Measurements from ENCODE around the gene PARD3B. TPM values are rescaled to one million over a fixed set of nuclear protein-coding genes. Genes with fewer than 3 reads are reported as not detected.

PARD3B gene
- total RNA-seq, 1 donor from 2014 or later = 21.7 TPM

DNA sequence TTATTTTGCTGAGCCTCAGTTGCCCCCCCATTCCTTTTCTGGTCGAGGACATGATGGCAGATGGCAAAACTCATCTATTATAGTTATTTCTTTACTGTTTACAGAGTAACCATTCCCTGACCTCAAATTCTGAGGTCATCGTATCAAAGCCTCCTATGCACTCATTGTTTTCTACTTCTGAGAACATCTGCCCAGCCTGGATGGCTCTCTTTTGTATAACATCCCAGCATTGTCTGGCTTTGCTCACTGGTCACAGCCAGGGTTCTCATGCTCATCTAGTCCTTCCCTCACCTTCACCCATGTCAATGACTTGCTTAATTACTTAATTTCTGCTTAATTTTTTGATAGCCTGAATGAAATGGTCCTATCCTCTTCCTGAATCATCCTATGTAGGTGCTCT lies 472.1 kb downstream of the PARD3B start:
- DNase-seq = no peak

DNA sequence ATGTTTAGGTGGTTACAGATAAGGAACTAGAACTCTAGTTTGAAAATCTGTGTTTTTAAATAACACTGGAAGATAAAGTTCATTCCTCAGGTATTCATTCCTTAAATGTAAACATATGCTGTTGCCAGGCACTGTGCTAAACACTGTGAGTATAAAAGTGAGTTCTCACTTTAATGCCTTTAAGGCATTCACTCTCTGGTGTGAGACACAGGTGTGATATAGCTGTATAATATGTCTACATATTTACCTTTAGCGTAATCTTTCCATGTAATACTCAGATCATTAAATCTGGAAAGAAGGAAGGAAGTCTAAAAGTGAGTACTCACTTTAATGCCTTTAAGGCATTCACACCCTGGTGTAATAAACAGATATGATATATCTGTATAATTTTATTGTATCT lies 472.6 kb downstream of the PARD3B start:
- DNase-seq = no peak

DNA sequence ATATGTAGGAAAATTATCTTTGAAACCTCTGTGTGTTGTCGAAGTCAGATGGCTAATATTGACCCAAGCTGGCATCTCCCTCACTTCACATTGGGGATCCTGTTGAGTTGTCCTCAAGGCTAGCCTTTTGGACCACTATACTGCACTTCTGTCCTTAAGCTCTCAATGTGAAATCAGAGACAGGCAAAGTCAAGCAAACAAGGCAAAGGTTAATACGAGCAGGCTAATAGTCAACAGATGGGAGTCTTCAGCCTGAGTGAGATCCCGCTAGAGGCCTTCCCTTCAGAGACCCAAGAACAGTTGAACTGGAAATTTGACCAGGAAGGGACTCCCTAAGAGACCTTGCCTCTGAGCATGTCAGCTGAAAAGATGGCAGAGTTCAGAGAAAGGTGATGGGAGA lies 475.4 kb downstream of the PARD3B start:
- no peak for DNase-seq

DNA sequence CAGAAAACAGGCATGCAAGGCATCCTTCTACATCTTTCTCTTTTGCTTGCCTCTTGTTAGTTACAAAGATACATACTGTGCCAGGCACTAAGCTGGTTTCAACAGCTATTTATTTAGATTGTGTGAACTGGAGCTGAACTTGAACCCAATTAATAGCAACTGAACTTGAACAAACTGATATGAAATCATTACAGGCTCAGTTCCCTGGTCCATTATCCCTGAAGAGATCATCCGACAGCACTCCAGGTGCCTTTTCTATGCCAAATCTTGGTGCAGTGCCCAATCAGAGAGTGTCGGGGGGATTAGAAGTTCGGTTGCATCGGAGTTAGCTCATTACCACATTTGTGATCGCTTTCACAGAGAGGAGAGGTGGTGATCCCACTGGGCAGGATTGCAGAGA lies 477.6 kb downstream of the PARD3B start:
- no peak for DNase-seq

DNA sequence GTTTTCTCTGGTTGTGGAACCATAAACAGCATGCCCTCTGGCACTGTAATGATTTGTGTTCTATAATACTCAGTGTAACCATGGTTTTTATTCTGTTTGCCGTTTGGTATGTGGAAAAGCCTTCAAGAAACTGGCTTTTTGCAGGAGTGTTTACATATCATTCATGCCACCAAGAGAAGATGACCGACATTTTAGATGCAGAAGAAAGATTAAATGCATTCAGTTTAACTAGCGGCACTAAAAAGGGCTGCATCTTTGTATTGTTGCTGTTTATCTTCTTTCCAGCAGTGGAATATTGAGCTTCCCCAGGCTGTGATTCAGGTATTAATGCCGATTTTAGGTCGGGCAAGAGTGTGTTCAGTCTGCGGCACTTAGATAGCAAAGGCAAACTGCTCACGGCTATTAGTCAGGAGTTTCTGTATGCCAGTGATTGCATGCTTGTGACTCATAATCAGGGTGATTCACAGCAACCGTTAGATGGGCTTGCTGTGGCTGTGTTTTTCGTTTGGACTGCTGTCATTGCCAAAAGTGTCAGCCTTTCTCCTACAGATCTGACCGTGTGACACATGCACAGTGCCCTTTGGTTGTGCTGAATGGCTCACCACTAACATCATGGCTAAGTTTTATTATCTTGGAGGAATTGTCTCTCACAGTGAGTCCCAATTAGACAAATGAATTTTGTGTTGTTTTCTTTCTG lies 479.7 kb downstream of the PARD3B start:
- DNase-seq = no peak

DNA sequence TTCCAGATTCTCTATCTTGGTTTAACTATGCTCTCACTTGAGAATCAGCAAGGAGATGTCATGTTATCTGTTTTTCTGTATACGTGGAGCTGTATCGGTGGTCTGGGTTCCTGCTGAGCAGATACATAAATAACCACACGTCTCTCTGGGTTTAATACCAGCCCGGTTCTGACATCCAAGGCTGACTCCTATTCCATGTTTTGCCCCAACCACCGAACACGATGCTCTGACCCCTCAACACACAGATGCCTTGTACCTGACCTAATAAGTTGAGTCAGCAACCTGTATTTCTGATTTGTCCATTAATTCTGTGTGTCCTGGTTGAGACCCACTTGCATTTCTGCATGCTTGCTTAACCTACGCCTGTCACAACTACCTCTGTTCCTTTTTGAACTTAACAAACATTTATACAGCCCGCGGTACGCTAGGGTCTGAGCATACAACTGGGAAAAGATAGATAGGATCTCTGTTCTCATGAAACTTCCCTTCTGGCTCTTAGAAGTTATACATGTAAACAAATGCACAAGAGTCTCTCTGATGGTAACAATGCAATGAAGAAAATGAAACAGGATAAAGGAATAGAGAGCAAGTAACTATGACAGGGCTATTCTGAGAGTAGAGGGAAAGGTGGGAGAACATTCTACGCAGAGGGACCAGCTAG lies 480.4 kb downstream of the PARD3B start:
- DNase-seq = no peak

DNA sequence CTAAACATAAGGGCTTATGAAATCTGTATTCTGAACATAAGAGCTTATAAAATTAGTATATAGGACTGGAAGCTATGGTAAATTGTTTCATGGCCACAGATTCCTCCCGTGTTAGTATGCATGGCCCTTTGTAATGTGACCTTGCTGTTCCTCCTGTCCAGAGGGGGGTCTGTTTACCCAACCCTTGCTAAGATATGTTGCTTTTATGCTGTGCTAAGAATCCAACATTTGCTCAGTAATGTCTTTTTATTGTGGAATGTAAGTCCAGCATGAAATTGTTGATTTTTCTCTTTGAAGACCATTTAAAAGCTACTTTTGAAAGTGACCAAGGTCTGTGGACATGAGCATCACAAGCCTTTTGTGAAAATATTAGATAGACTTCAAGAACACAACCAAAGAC lies 485.4 kb downstream of the PARD3B start:
- DNase-seq = no peak

DNA sequence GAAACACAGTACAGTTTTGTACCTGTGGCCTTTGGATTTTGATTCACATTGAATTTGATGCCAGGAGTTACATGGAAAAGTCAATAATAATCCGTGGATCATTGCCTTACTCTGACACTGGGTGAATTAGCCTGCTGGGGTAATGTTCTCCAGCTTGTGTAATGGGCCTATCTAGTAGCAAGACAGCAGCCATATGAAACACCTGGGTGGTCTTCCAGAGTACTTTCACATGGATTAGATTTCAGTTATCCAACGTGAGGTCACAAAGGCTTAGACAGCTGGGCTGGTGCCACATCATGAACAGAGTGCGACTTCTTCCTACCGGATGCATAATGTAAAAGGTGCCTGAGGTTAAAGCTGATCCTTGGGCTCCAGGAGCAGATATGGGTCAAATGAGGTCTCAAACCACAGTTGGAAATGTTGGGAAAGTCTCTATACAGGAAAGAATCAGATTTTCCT lies 486.8 kb downstream of the PARD3B start:
- DNase-seq = no peak

DNA sequence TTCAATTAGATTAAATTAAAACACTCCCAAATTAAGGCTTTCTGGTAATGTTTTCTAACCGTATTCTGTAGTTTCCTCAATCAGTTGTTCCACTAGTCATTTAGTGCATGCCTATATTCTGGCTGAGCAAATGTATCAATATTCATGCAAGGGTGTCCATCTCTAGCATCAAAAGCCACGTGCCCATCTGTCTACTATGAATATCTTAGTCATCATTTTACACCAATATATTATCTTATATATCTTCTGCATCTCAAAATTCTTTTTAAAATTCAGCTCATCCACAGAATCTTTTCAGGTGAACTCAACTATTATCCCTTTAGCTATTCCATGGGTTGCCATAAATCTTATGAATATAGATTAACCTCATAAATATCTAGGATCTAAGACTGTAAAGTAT lies 488.2 kb downstream of the PARD3B start:
- no peak for DNase-seq

DNA sequence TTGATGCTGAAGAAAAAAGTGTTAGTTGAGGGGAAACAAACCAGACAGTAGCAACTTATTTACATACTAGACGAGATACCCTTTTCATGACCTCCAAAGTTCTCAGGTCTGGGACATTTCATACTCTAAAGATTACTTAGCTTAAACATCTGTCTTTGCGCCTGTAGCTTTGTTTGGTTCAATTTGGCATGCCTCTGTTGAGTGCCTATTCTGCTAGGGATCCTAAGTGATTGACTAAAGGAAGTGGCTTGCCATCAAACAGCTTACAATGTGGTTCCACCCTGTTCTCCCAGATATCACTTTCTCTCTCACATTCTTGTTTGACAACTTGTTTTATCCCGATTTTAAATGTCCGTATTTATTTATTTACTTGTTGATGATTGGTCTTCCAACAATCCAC lies 488.8 kb downstream of the PARD3B start:
- DNase-seq = no peak

DNA sequence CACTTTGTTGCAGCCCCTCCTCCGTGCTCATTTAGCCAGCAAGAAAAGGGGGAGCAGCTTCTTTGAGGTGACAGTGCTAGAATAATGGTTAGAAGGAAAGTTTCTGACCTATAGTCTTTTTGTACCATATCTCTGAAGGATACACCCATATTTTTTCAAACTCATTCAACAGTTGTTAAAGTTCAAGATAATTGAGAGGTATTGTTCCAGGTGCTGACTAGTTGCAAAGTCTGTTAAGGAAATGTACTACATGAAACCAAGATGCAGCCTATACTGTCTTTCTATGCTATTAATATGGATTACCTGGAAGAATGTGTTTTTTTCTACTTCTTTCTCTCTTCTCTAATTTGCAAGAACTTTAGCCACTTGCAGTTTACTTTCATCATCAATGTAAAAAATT lies 495.0 kb downstream of the PARD3B start:
- no peak for DNase-seq

DNA sequence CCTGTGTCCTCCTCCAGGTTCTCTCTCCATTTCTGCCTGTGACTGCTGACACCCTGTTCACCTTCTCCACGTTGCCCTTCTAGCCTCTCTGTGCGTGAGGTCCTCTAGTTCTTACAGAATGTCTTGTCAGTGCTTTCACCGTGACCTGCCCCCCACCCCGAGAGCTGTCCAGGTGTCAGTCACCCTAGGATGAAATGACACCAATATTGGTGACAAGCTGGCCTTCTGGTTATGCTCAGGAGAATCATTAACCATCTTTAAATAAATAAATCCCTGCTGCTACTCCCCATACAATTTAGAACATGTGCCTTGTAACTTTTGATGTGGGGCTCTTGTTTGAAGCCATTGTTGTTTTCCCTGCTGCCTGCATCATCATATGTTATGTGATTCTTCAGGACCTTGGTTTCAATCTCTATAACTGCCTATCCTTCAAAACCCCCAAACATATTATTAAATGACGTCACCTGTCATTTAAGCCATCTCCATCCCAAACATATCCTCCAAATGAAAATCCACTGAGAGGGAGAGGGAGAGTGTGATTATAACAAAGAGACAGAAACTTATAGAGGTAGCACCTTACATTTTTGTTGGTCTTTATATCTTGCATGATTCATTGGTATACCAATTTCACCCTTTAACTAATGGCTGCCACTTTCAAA lies 496.3 kb downstream of the PARD3B start:
- no peak for DNase-seq

DNA sequence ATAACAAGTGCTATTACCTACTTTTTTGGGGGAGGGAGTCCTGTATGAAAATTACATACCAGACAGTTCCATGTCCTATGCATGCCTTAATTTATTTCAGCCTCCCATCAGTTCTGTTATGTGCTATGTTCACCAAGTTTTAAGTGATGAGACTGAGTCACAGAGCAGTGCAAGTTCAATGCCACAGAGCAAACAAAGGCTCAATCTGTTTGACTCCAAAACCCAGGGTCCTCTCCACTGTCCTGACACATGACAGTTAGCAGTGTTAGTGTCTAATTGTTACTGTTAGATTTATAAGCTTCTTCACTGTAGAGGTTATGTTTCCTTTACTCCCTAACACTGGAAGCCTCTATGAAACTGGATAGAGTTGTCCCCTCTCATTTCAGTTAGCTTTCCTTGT lies 498.0 kb downstream of the PARD3B start:
- no peak for DNase-seq

DNA sequence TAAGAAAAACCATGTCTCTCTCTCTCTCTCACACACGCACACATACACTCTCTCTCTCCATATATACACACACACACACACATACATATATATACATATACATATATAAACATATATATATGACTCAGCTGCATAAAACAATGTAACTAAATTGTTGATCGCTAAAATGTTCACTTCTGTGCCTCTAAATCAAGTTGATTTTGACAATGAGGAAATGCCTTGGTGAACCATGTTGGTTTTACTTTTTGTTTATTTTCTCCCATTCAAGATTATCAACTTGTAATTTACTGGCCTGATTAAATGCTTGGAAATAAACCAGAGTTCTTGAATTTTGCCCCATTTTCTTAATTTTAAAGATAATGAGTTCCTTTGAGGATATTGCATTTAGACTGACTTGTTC lies 500.4 kb downstream of the PARD3B start:
- DNase-seq = no peak

DNA sequence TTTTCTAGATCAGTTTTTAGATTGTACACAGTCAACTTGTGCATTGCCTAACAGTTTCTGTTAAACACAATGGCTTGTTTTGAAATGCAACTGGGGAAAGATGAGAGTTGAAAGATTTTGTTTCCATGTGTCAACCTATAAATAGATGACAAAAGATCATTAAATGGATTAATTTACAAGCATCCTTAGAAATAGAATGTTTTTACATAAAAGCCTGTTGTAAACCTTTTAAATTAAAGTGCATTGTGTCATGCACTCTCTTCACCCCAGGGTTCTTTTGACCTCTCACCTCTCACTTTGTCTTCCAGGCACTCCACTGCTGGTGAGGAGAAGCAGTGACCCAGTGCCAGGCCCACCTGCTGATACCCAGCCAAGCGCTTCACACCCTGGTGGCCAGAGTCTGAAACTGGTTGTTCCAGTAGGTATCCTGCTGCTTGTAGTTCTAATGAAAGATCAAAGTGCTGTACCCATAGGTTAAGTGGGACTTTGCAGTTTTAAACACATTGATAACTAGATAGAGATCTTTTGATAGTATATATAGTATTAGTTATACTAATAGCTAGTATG lies 502.1 kb downstream of the PARD3B start:
- DNase-seq = no peak

DNA sequence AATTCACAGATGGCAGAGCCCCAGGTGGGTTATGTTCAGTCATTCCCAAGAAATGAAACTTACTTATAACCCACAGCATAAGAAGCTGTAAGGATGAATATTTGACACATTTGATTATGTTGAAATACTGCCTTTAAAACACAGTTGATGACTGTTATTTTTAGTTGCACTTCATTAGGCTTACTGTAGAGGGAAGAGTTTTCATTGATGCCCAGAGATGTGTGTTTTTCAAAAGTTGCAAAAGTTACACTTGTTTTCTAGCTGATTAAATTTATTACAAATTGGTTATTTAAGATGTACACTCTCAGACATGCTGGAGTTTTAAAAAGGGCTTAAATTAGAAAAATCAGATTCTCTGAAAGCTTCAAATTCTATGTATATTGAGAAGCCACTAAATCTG lies 506.1 kb downstream of the PARD3B start:
- DNase-seq = no peak

DNA sequence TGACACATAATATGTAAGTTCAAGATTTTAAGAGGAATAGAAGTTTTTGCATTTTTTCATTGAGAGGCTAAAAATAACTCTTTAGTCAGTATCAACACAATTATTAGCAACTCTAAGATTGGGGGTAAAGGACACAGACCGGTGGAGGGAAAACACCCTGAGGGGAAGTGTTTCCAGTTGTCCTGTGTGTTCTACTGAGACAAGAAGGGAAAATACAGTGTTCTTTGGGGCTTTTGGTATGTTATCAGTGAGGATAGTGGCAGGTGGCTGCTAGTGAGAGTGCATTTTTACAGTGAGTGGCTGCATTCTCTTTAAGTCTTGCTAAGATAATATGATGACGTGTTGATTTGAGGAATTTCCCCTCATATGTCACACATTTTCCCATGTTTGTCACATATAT lies 507.5 kb downstream of the PARD3B start:
- DNase-seq = no peak

DNA sequence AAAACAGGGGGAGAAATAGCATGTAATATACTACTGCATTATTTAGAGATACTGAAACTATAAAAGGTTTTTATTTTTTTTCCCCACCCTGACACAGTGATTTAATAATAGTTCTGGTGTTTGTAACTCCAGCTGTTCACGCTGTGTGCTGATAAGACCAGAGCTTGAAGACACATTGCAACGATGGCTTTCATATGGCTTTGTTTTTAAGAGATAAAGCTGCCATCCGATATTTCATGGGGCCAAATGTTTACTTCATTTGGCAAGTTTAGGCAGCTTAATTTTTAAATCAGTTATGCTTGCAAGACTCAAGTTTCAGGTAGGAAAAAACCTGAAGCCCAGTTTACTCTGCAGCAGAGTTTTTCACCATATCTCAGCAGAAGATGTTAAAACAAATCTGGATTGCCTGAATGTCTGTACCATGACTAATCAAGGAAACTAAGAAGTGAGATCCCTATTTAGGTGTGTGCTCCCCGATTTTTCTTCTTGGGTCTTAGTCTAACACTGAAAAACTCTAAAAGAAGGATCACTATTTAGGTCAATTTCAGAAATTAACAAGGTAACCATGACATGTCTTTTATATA lies 508.6 kb downstream of the PARD3B start:
- no peak for DNase-seq

DNA sequence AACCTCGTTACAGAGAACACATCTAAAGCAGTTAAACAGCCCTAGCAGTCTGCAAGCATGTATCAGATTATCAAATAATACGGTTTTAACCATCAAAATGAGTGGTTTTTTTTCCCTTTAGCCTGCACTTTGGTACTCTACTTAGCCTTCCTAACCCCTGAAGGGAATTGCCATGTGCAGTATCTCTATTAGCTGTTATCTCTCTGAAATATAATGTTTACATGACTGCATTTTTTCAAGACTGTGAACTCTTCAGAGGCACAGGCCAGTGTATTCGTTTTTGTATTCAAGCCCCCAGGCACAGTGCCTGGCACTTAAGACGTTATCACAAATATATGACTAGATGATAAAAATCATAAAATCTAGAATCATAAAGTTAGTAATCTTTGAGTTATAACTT lies 509.5 kb downstream of the PARD3B start:
- DNase-seq = no peak

DNA sequence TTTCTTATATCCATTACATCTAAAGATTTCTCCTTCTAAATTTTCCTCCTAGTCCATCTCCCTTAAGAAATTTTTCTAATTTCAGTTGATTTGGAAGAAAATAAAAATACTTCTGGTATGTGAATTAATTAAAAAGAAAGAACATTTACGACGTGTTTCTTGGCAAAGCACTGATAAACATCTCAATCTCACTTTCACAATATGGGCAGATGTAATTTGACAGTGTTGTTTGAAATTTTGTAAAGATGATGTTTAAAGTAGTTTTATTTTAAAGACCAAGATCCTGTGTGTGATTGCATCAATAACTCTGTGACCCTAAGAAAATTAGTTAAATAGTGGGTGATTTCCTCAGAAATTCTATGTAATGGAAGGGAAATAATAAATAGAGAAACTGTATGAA lies 510.0 kb downstream of the PARD3B start:
- DNase-seq = no peak

DNA sequence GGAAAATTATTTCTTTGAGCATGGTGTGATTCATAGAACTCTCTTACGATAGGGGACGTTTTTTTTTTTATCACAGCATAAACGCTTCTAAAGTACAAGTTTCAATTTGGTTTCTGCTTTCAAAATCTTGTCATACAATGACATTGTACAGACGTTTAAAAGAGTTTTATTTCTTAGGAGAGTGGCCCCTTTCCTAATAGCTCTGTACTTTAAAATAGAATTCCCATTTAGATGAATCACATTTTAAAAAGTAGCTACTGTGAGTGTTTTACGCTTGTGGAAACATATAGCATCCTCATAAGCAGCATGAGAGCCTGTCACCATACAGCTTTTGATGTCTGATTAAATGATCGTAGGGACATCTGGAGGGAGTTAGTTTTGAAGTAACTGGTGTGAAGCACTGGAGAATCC lies 510.9 kb downstream of the PARD3B start:
- DNase-seq = peak; percentile 25

DNA sequence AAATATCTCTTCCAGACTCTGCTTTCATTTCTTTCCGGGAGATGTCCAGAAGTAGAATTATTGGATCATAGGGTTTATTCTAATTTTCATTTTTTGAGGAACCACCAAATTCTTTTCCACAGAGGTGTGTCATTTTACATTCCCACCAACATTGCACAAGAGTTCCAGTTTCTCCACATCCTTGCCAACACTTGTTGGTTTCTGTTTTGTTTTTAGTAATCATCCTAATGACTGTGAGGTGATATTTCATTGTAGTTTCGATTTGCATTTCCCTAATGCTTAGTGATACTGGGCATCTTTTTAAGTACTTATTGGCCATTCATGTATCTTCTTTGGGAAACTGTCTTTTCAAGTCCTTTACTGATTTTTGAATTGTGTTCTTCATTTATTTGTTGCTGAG lies 513.1 kb downstream of the PARD3B start:
- no peak for DNase-seq

DNA sequence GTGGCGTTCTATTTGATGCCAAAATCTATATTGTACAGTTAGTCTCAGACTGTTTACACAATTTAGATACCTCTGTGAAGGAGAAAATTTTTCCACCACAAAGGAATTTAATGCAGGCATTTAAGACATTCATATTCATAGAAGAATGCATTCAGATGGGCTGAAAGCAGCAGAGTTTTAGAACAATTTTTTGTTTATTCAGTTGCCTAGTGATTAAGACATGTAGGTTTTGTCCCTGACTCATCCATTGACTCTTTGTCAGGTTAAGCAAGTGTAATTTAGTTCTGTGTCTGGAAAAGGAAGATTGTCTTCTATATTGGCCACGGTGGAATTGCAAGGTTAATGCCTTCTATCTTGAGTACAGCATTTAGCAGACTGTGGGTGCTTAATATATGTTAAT lies 515.0 kb downstream of the PARD3B start:
- no peak for DNase-seq
